Endothelial cell of umbilical vein (primary cell): ENCODE results near the gene TAF15.

ENCODE experiments used
- POLR2A ChIP-seq: IDR thresholded peaks from 2 replicates; pipeline ENCODE4 v1.6.1; 2012; ENCODE audit warnings: low read depth, mild to moderate bottlenecking, control low read depth, low read length
- POLR2AphosphoS5 ChIP-seq: IDR thresholded peaks from 2 replicates; pipeline ENCODE4 v1.6.1; 2012; ENCODE audit warnings: low read depth, mild to moderate bottlenecking, control low read depth, low read length, moderate library complexity; ENCODE audit not compliant: insufficient read depth
- TF ChIP-seq, protein P1 (sequence below), 2 donors: IDR thresholded peaks; 1 replicate in 1 of 2; 2 replicates in 1 of 2; pipeline ENCODE4 v1.5.1; 2011; ENCODE audit warnings: low read length in 2 of 2, mild to moderate bottlenecking in 2 of 2, moderate library complexity in 2 of 2, control low read depth in 1 of 2, inconsistent platforms in 1 of 2, low read depth in 1 of 2; ENCODE audit not compliant: insufficient read depth in 1 of 2; ENCODE audit errors: extremely low read depth in 1 of 2

DNA sequence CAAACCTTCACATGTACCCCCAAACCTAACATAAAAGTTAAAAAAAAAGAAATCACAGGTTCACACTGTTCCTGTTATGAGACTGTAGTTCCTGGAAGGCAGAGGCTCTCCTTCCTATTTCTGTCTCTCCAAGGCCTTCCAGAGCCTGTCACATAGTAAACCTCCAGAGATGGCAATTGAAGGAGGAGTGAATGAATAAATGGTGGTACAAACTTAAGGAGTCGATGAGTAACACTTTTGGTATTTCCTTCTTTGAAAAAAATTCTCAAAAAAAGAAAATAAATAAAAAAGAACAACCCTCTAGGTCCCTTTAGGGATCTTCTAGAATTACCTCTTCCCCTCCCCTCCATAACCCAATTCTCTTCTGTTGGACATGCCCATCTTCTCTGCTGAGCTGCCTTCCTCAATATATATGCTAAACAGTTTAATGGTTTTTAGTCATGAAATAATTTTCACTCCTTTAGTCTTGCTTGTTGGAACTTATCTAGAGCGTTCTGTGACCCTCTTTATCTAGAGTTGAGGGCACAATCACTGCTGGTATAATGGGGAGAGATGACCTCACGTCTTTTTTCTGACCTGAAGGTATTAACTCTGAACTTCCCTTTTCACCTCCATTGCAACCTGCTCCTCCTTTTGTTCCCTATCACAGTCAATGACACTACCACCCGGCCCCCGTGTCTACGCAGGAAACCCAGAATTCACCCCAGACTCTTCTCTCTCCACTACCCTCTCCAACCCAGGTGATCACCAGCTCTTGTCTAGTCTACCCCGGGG, 1.7 kb upstream of the TAF15 start:
- TF ChIP-seq, protein P1, sequence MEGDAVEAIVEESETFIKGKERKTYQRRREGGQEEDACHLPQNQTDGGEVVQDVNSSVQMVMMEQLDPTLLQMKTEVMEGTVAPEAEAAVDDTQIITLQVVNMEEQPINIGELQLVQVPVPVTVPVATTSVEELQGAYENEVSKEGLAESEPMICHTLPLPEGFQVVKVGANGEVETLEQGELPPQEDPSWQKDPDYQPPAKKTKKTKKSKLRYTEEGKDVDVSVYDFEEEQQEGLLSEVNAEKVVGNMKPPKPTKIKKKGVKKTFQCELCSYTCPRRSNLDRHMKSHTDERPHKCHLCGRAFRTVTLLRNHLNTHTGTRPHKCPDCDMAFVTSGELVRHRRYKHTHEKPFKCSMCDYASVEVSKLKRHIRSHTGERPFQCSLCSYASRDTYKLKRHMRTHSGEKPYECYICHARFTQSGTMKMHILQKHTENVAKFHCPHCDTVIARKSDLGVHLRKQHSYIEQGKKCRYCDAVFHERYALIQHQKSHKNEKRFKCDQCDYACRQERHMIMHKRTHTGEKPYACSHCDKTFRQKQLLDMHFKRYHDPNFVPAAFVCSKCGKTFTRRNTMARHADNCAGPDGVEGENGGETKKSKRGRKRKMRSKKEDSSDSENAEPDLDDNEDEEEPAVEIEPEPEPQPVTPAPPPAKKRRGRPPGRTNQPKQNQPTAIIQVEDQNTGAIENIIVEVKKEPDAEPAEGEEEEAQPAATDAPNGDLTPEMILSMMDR (IDR thresholded peaks at IDR 0.05; ENCODE audit: extremely low read depth in 1 of 2, insufficient read depth in 1 of 2, low read depth in 1 of 2, low read length in 2 of 2), result no peak
- TF ChIP-seq POLR2AphosphoS5 (no peak), POLR2A (no peak)
